ENCODE measurements around the gene MYL6. TPM values are rescaled to one million over a fixed set of nuclear protein-coding genes. Genes with fewer than 3 reads are reported as not detected.

MYL6 gene
- total and polyA plus RNA-seq, 9 of the 15 experiments (the other 6 are each of a cell fraction or from before 2014, with no cell fraction given), result 557 to 1,664 (median 958) TPM

DNA sequence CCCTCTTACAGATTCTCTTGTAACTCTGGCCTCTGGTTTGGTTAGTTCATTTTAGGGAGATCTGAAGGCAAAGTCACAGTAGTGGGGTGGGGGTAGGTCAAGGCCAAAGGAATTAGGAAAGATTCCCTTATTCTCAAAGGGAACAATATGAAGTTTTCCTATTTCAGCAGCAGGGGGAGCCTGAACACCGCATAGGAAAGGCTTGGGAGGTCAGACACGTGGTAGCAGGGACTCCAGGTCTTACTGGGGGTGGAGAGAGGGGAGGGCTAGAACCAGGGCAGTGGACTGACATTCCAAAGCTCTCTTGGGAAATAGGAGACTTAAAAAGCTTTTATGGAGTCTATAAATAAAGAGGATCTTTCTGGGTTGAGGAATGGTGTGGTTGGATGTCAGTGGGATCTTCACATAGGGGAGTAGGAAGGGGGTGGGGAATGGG, 38.8 kb upstream of the MYL6 start (continued):
- TF ChIP-seq ZNF445 (CRISPR knock-in tag; IDR thresholded peaks at IDR 0.05; ENCODE audit: low read depth) (no peak), PML (IDR thresholded peaks at IDR 0.05; ENCODE audit: low read length) (no peak), CBFA2T2 (conservative IDR thresholded peaks at IDR 0.05) (0 out of 2 replicates have a peak, but pooled peaks have one; percentile 18), IRF2 (CRISPR knock-in tag; IDR thresholded peaks at IDR 0.05) (no peak), TEAD2 (tag; IDR thresholded peaks at IDR 0.05) (0 out of 2 replicates have a peak, but pooled peaks have one; percentile 15), ZC3H8 (IDR thresholded peaks at IDR 0.05) (no peak), ZNF212 (CRISPR knock-in tag; IDR thresholded peaks at IDR 0.05) (no peak), TRIM28 (IDR thresholded peaks at IDR 0.05) (peak; percentile 33; the same call in 1 of the 2 replicates), CXXC5 (CRISPR knock-in tag; IDR thresholded peaks at IDR 0.05) (no peak), ZNF263 (CRISPR knock-in tag; IDR thresholded peaks at IDR 0.05; ENCODE audit: borderline replicate concordance) (no peak), SMAD3 (CRISPR knock-in tag; conservative IDR thresholded peaks at IDR 0.05) (no peak), BACH1 (tag; IDR thresholded peaks at IDR 0.05) (no peak), EP300 (IDR thresholded peaks at IDR 0.05; ENCODE audit: low read length) (0 out of 2 replicates have a peak, but pooled peaks have one; percentile 9), TARDBP (IDR thresholded peaks at IDR 0.05) (no peak)
- TF ChIP-seq, protein P1, sequence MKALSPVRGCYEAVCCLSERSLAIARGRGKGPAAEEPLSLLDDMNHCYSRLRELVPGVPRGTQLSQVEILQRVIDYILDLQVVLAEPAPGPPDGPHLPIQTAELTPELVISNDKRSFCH (CRISPR knock-in tag; IDR thresholded peaks at IDR 0.05), result no peak
- TF ChIP-seq, protein P1 (tag; IDR thresholded peaks at IDR 0.05), result no peak
- TF ChIP-seq, protein P2, sequence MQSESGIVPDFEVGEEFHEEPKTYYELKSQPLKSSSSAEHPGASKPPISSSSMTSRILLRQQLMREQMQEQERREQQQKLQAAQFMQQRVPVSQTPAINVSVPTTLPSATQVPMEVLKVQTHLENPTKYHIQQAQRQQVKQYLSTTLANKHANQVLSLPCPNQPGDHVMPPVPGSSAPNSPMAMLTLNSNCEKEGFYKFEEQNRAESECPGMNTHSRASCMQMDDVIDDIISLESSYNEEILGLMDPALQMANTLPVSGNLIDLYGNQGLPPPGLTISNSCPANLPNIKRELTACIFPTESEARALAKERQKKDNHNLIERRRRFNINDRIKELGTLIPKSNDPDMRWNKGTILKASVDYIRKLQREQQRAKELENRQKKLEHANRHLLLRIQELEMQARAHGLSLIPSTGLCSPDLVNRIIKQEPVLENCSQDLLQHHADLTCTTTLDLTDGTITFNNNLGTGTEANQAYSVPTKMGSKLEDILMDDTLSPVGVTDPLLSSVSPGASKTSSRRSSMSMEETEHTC (IDR thresholded peaks at IDR 0.05), result peak; percentile 62; the same call in 1 of the 2 replicates
- TF ChIP-seq, protein P3, sequence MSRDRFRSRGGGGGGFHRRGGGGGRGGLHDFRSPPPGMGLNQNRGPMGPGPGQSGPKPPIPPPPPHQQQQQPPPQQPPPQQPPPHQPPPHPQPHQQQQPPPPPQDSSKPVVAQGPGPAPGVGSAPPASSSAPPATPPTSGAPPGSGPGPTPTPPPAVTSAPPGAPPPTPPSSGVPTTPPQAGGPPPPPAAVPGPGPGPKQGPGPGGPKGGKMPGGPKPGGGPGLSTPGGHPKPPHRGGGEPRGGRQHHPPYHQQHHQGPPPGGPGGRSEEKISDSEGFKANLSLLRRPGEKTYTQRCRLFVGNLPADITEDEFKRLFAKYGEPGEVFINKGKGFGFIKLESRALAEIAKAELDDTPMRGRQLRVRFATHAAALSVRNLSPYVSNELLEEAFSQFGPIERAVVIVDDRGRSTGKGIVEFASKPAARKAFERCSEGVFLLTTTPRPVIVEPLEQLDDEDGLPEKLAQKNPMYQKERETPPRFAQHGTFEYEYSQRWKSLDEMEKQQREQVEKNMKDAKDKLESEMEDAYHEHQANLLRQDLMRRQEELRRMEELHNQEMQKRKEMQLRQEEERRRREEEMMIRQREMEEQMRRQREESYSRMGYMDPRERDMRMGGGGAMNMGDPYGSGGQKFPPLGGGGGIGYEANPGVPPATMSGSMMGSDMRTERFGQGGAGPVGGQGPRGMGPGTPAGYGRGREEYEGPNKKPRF (IDR thresholded peaks at IDR 0.05; ENCODE audit: low read depth, low read length), result no peak
- TF ChIP-seq, protein P4, sequence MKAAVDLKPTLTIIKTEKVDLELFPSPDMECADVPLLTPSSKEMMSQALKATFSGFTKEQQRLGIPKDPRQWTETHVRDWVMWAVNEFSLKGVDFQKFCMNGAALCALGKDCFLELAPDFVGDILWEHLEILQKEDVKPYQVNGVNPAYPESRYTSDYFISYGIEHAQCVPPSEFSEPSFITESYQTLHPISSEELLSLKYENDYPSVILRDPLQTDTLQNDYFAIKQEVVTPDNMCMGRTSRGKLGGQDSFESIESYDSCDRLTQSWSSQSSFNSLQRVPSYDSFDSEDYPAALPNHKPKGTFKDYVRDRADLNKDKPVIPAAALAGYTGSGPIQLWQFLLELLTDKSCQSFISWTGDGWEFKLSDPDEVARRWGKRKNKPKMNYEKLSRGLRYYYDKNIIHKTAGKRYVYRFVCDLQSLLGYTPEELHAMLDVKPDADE (conservative IDR thresholded peaks at IDR 0.05; ENCODE audit: control insufficient read depth, low read depth, low read length), result no peak
- TF ChIP-seq, protein P5, sequence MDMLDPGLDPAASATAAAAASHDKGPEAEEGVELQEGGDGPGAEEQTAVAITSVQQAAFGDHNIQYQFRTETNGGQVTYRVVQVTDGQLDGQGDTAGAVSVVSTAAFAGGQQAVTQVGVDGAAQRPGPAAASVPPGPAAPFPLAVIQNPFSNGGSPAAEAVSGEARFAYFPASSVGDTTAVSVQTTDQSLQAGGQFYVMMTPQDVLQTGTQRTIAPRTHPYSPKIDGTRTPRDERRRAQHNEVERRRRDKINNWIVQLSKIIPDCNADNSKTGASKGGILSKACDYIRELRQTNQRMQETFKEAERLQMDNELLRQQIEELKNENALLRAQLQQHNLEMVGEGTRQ (CRISPR knock-in tag; IDR thresholded peaks at IDR 0.05), result peak; percentile 85
- TF ChIP-seq, protein P6, sequence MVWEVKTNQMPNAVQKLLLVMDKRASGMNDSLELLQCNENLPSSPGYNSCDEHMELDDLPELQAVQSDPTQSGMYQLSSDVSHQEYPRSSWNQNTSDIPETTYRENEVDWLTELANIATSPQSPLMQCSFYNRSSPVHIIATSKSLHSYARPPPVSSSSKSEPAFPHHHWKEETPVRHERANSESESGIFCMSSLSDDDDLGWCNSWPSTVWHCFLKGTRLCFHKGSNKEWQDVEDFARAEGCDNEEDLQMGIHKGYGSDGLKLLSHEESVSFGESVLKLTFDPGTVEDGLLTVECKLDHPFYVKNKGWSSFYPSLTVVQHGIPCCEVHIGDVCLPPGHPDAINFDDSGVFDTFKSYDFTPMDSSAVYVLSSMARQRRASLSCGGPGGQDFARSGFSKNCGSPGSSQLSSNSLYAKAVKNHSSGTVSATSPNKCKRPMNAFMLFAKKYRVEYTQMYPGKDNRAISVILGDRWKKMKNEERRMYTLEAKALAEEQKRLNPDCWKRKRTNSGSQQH (CRISPR knock-in tag; IDR thresholded peaks at IDR 0.05), result no peak
- TF ChIP-seq, protein P7, sequence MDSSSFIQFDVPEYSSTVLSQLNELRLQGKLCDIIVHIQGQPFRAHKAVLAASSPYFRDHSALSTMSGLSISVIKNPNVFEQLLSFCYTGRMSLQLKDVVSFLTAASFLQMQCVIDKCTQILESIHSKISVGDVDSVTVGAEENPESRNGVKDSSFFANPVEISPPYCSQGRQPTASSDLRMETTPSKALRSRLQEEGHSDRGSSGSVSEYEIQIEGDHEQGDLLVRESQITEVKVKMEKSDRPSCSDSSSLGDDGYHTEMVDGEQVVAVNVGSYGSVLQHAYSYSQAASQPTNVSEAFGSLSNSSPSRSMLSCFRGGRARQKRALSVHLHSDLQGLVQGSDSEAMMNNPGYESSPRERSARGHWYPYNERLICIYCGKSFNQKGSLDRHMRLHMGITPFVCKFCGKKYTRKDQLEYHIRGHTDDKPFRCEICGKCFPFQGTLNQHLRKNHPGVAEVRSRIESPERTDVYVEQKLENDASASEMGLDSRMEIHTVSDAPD (CRISPR knock-in tag; IDR thresholded peaks at IDR 0.05), result no peak

Measured in K562 (cell line).